CD14-positive monocyte (primary cell): ENCODE measurements around the gene ENTREP3. TPM values are rescaled to one million over a fixed set of nuclear protein-coding genes. Genes with fewer than 3 reads are reported as not detected.

Experiments
- DNase-seq, 3 donors: peaks; one replicate each; pipeline ENCODE4 v3.0.0-alpha.2; 2011 to 2022
- H2AFZ ChIP-seq: 2 replicates; pipeline ENCODE4 v1.6.0; 2012; ENCODE audit warnings: mild to moderate bottlenecking, low read depth, low read length, inconsistent platforms; ENCODE audit not compliant: insufficient read depth, poor library complexity, severe bottlenecking
- H3K27ac ChIP-seq, 2 donors: 1 replicate in 1 of 2; 2 replicates in 1 of 2; pipeline ENCODE4 v1.5.1; 2012 to 2013; ENCODE audit warnings: low read length in 2 of 2, control low read depth in 1 of 2, inconsistent platforms in 1 of 2, low read depth in 1 of 2, mild to moderate bottlenecking in 1 of 2
- H3K27me3 ChIP-seq, 2 donors: one replicate each; pipeline versions ENCODE4 v1.6.0 to v1.6.1; 2011 to 2013; ENCODE audit warnings: low read length in 2 of 2; ENCODE audit not compliant: control insufficient read depth in 2 of 2, insufficient read depth in 2 of 2
- H3K36me3 ChIP-seq, 2 donors: replicated peaks in 1 of 2; 1 replicate in 1 of 2; 2 replicates in 1 of 2; pipeline versions ENCODE4 v1.5.1 to v1.6.1; 2012 to 2013; ENCODE audit warnings: low read length in 2 of 2, control low read depth in 1 of 2, inconsistent platforms in 1 of 2, mild to moderate bottlenecking in 1 of 2; ENCODE audit not compliant: insufficient read depth in 2 of 2, control insufficient read depth in 1 of 2
- H3K4me1 ChIP-seq, 2 donors: 1 replicate in 1 of 2; 2 replicates in 1 of 2; pipeline versions ENCODE4 v1.5.1 to v1.6.1; 2012 to 2013; ENCODE audit warnings: low read length in 2 of 2, control low read depth in 1 of 2, inconsistent platforms in 1 of 2, mild to moderate bottlenecking in 1 of 2, moderate library complexity in 1 of 2; ENCODE audit not compliant: insufficient read depth in 2 of 2, control insufficient read depth in 1 of 2
- H3K4me2 ChIP-seq: replicated peaks from 2 replicates; pipeline ENCODE3; 2012; ENCODE audit warnings: low read length, moderate library complexity, mild to moderate bottlenecking; ENCODE audit not compliant: poor library complexity, severe bottlenecking; ENCODE audit errors: extremely low read depth
- H3K4me3 ChIP-seq, 3 experiments: fragments of 200-600 bp in 1 of 3; sonication (generic) in 1 of 3; replicated peaks in 1 of 3; 1 replicate in 2 of 3; 2 replicates in 1 of 3; pipeline ENCODE4 v1.5.1; 2011 to 2013; ENCODE audit warnings: low read length in 3 of 3, mild to moderate bottlenecking in 3 of 3, control low read depth in 2 of 3, low read depth in 2 of 3, inconsistent platforms in 1 of 3, moderate library complexity in 1 of 3
- H3K79me2 ChIP-seq: 2 replicates; pipeline ENCODE4 v1.6.0; 2012; ENCODE audit warnings: mild to moderate bottlenecking, control low read depth, inconsistent platforms, low read length, moderate library complexity; ENCODE audit not compliant: insufficient read depth
- H3K9ac ChIP-seq: 2 replicates; pipeline ENCODE4 v1.6.0; 2017; ENCODE audit warnings: low read length, mild to moderate bottlenecking; ENCODE audit not compliant: insufficient read depth, poor library complexity, severe bottlenecking
- H3K9me3 ChIP-seq, 2 donors: replicated peaks in 1 of 2; 1 replicate in 1 of 2; 2 replicates in 1 of 2; pipeline versions ENCODE4 v1.5.1 to v1.6.1; 2012 to 2013; ENCODE audit warnings: low read length in 2 of 2, control low read depth in 1 of 2; ENCODE audit not compliant: control insufficient read depth in 1 of 2, insufficient read depth in 1 of 2
- H4K20me1 ChIP-seq: 2 replicates; pipeline ENCODE4 v1.6.0; 2012; ENCODE audit warnings: mild to moderate bottlenecking, low read length, control low read depth, moderate library complexity; ENCODE audit not compliant: insufficient read depth
- H3K27ac Mint-ChIP-seq, 7 donors: one replicate each; pipeline ENCODE4 v1.8.0; 2020; ENCODE audit warnings: mild to moderate bottlenecking in 7 of 7, mixed read lengths in 7 of 7, moderate library complexity in 6 of 7, inconsistent platforms in 2 of 7
- H3K27me3 Mint-ChIP-seq, 3 donors: one replicate each; pipeline ENCODE4 v1.8.0; 2021 to 2022; ENCODE audit warnings: low read depth in 3 of 3, mild to moderate bottlenecking in 3 of 3, mixed read lengths in 3 of 3, moderate library complexity in 3 of 3, inconsistent platforms in 1 of 3
- H3K36me3 Mint-ChIP-seq, 2 donors: one replicate each; pipeline ENCODE4 v1.8.0; 2020; ENCODE audit warnings: mixed read lengths in 2 of 2, inconsistent platforms in 1 of 2, mild to moderate bottlenecking in 1 of 2
- H3K4me1 Mint-ChIP-seq: one replicate; pipeline ENCODE4 v1.8.0; 2020; ENCODE audit warnings: mild to moderate bottlenecking, mixed read lengths
- H3K4me3 Mint-ChIP-seq, 2 donors: one replicate each; pipeline ENCODE4 v1.8.0; 2020; ENCODE audit warnings: mild to moderate bottlenecking in 2 of 2, mixed read lengths in 2 of 2, moderate library complexity in 1 of 2
- H3K9me3 Mint-ChIP-seq, 7 donors: one replicate each; pipeline ENCODE4 v1.8.0; 2020 to 2022; ENCODE audit warnings: mixed read lengths in 7 of 7, mild to moderate bottlenecking in 6 of 7, moderate library complexity in 6 of 7, inconsistent platforms in 2 of 7
- CTCF ChIP-seq: fragments of 200-600 bp; IDR thresholded peaks from one replicate; pipeline ENCODE4 v1.8.0; 2022; ENCODE audit warnings: antibody characterized with exemption, mild to moderate bottlenecking
- WGBS: methylation state at CpG from one replicate; pipeline ENCODE4 v1.1.5; 2013; ENCODE audit warnings: missing lambda C conversion rate; ENCODE audit not compliant: insufficient coverage; 5-methylcytosine and 5-hydroxymethylcytosine counted together
- intact Hi-C, 2 donors: fragments of 100-400 bp; cut with micrococcal nuclease; formaldehyde crosslinking; loops; one replicate each; pipeline versions ENCODE4 v1.15.0 to v1.15.1; 2023
- polyA plus RNA-seq, 3 donors: library from polyadenylated mRNA; depleted of rRNA in 1 of 3; unstranded in 2 of 3; stranded (reverse) in 1 of 3; fragments of 300-500 nt in 2 of 3; fragments of >200 nt in 1 of 3; fragmentation: Illumina TruSeq in 2 of 3; gene quantifications; 1 replicate in 2 of 3; 2 replicates in 1 of 3; pipeline ENCODE4 v1.2.3, GENCODE V29; 2012 to 2021

Gene ENTREP3
- polyA plus RNA-seq, 3 donors, result 0.87 to 7.5 (median 1.9) TPM

DNA sequence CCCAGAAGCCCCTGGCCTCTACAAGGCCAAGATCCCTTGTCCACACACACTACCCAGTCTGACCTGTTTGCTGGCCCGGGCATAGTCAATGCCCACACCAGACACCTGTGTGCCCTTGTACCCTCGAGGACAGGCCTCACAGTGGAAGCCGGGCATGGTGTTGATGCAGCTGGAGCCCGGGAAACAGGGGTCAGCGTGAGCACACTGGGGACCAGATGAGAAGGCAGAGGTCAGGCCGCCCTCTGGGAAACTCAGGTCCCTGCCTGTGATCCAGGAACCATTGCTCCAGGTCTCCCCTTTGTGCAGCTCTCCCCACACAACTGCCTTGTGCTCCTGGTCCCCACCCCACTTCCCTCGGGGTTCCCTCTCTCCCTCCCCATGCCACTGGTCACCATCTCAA, 53.1 kb downstream of the ENTREP3 start:
- Mint-ChIP-seq H3K9me3 (no peaks in the 10 kb centered on the region), H3K4me1 (peaks cover 6% of the 10 kb centered on the region), H3K36me3 (peaks cover 0 to 2% of the 10 kb centered on the region in 2 donors), H3K27ac (no peak overlapping the region), H3K4me3 (no peak overlapping the region), H3K27me3 (no peaks in the 10 kb centered on the region)
- TF ChIP-seq CTCF, result no peak
- no peaks in the 10 kb centered on the region for H3K79me2 ChIP-seq
- no peaks in the 10 kb centered on the region for H4K20me1 ChIP-seq
- no peak for DNase-seq
- no peaks in the 10 kb centered on the region for H3K9me3 ChIP-seq
- H3K27ac ChIP-seq, result no peak overlapping the region
- no peak overlapping the region for H3K4me3 ChIP-seq
- H3K27me3 ChIP-seq, result no peaks in the 10 kb centered on the region
- peaks cover 5 to 7% of the 10 kb centered on the region in 2 donors for H3K4me1 ChIP-seq
- WGBS, result 90% methylated on average over 7 of the region's 7 CpGs
- intact Hi-C loops, result no loop called here
- no peak overlapping the region for H3K9ac ChIP-seq
- no peak overlapping the region for H3K4me2 ChIP-seq
- H2AFZ ChIP-seq, result no peak overlapping the region
- H3K36me3 ChIP-seq, result no peaks in the 10 kb centered on the region

- H3K27me3 ChIP-seq, result peaks cover 0 to under 1% of the 10 kb centered on the region in 2 donors
- 92% methylated on average over 5 of the region's 5 CpGs for WGBS
These were observed 54.4 kb downstream of the ENTREP3 start for GRCh38 chr1:155200920-155201319.

More at GRCh38 chr1:155200920-155201319, 54.4 kb downstream of the ENTREP3 start:
- peaks cover 8 to 9% of the 10 kb centered on the region in 2 donors for H3K36me3 Mint-ChIP-seq
- DNase-seq, result no peak
- Histone ChIP-seq H3K79me2 (no peaks in the 10 kb centered on the region), H2AFZ (no peak overlapping the region), H3K4me3 (no peak overlapping the region), H3K9ac (no peak overlapping the region), H3K27ac (no peak overlapping the region), H3K9me3 (no peaks in the 10 kb centered on the region), H3K36me3 (no peaks in the 10 kb centered on the region), H3K4me2 (no peak overlapping the region), H3K4me1 (no peaks in the 10 kb centered on the region), H4K20me1 (no peaks in the 10 kb centered on the region)
- H3K27ac Mint-ChIP-seq, result no peak overlapping the region
- peaks cover 0 to 4% (median 1%) of the 10 kb centered on the region in 3 donors for H3K27me3 Mint-ChIP-seq
- intact Hi-C loops, result no loop called here
- TF ChIP-seq CTCF, result no peak
- no peaks in the 10 kb centered on the region for H3K4me1 Mint-ChIP-seq
- no peaks in the 10 kb centered on the region for H3K9me3 Mint-ChIP-seq
- no peak overlapping the region for H3K4me3 Mint-ChIP-seq
